PC-3 (cell line): Measurements from ENCODE around the gene ARHGEF4. TPM values are rescaled to one million over a fixed set of nuclear protein-coding genes. Genes with fewer than 3 reads are reported as not detected.
A peak's percentile ranks its signal among the peaks of the same experiment; 100 is the strongest.

Experiments used
- ATAC-seq: fragments of 200-7000 bp; cut with Tn5 transposase; 2 replicates; pipeline ENCODE4 v1.9.1; 2020; ENCODE audit warnings: mild to moderate bottlenecking, moderate library complexity
- BruUV-seq: library from RNA; stranded (reverse); fragments of 400-500 nt; replicated peaks from 2 replicates; lab custom pipeline; 2021; lab: Mats Ljungman, UMichigan
- CTCF ChIA-PET: fragments of 300-600 bp; sonication (Branson Sonifier 250); formaldehyde crosslinking; loops from one replicate; lab custom pipeline; 2022; ENCODE audit warnings: antibody characterized with exemption; lab: Charles Lee
- POLR2A ChIA-PET: fragments of 300-600 bp; sonication (Branson Sonifier 250); formaldehyde crosslinking; loops from one replicate; lab custom pipeline; 2022; ENCODE audit warnings: antibody characterized with exemption; ENCODE audit not compliant: unreplicated experiment; lab: Charles Lee
- DNase-seq: peaks from one replicate; pipeline ENCODE4 v3.0.0-alpha.2; 2015
- H2AFZ ChIP-seq: fragments of 300-600 bp; sonication (generic); 2 replicates; pipeline ENCODE4 v1.6.0; 2016; ENCODE audit warnings: antibody characterized with exemption, low read length
- H3F3A ChIP-seq: fragments of 300-600 bp; sonication (generic); one replicate; pipeline ENCODE4 v1.6.0; 2017; ENCODE audit warnings: antibody characterized with exemption, low read length, control low read depth, mild to moderate bottlenecking; ENCODE audit not compliant: unreplicated experiment
- H3K27ac ChIP-seq: fragments of 300-600 bp; sonication (generic); 2 replicates; pipeline ENCODE4 v1.5.1; 2016; ENCODE audit warnings: mild to moderate bottlenecking, low read length
- H3K27me3 ChIP-seq: fragments of 300-600 bp; sonication (generic); 2 replicates; pipeline ENCODE4 v1.6.1; 2016; ENCODE audit warnings: low read length, mixed read lengths
- H3K36me3 ChIP-seq: fragments of 300-600 bp; sonication (generic); 2 replicates; pipeline ENCODE4 v1.6.1; 2016; ENCODE audit warnings: low read depth, mixed run types, low read length, mixed read lengths
- H3K4me1 ChIP-seq: fragments of 300-600 bp; sonication (generic); 2 replicates; pipeline ENCODE4 v1.5.1; 2016; ENCODE audit warnings: low read length; ENCODE audit not compliant: insufficient read depth
- H3K4me2 ChIP-seq: fragments of 300-600 bp; sonication (generic); 2 replicates; pipeline ENCODE4 v1.6.0; 2016; ENCODE audit warnings: low read length
- H3K4me3 ChIP-seq: fragments of 300-600 bp; sonication (generic); 2 replicates; pipeline ENCODE4 v1.5.1; 2016; ENCODE audit warnings: mild to moderate bottlenecking, low read length, mixed read lengths
- H3K79me2 ChIP-seq: fragments of 300-600 bp; sonication (generic); 2 replicates; pipeline ENCODE4 v1.6.1; 2017; ENCODE audit warnings: low read length, mixed read lengths
- H3K9ac ChIP-seq: fragments of 300-600 bp; sonication (generic); 2 replicates; pipeline ENCODE4 v1.6.0; 2016; ENCODE audit warnings: mild to moderate bottlenecking, low read length
- H3K9me2 ChIP-seq: fragments of 300-600 bp; sonication (generic); replicated peaks from 2 replicates; pipeline ENCODE4 v1.6.1; 2016; ENCODE audit warnings: mixed run types, low read length, mixed read lengths
- H3K9me3 ChIP-seq: fragments of 300-600 bp; sonication (generic); 2 replicates; pipeline ENCODE4 v1.6.1; 2016; ENCODE audit warnings: low read length, mixed read lengths
- H4K20me1 ChIP-seq: fragments of 300-600 bp; sonication (generic); 2 replicates; pipeline ENCODE4 v1.6.1; 2016; ENCODE audit warnings: low read length, mixed read lengths
- CTCF ChIP-seq: fragments of 300-600 bp; sonication (generic); conservative IDR thresholded peaks from 2 replicates; pipeline ENCODE4 v1.5.1; 2017; ENCODE audit warnings: antibody characterized with exemption, low read depth, mild to moderate bottlenecking, low read length
- EZH2 ChIP-seq: fragments of 300-600 bp; sonication (generic); IDR thresholded peaks from one replicate; pipeline ENCODE4 v1.6.1; 2017; ENCODE audit warnings: antibody characterized with exemption, mild to moderate bottlenecking, low read length; ENCODE audit not compliant: unreplicated experiment
- EZH2phosphoT487 ChIP-seq: fragments of 300-600 bp; sonication (generic); IDR thresholded peaks from 2 replicates; pipeline ENCODE4 v1.6.1; 2018; ENCODE audit warnings: mild to moderate bottlenecking, antibody characterized with exemption, low read length, borderline replicate concordance
- intact Hi-C: fragments of 100-400 bp; cut with micrococcal nuclease; formaldehyde crosslinking; loops from 2 replicates; pipeline ENCODE4 v1.9.0; 2023
- total RNA-seq: library from RNA; depleted of rRNA; stranded (reverse); fragments of >200 nt; gene quantifications from 2 replicates; pipeline ENCODE4 v1.2.3, GENCODE V29; 2014

ARHGEF4 gene
- total RNA-seq, 1 experiment from 2014 or later = 21.5 TPM

DNA sequence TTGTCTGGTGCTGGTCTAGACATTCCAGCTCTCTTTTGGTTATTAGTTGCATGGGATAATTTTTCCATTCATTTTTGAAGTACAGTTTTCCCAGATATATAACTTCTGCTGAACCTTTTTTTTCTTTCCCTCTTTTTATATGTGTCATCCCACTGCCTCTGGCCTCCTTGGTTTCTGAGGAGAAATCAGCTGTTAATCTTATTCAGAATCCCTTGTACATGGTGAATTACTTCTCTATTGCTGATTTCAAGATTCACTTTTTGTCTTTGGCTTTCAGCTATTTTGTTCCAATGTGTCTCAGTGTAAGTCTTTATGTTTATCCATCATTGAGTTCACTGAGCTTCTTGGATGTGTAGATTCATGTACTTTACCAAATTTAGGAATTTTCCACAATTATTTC, 99.7 kb downstream of the ARHGEF4 start:
- Histone ChIP-seq H3K4me1 (no peaks in the 10 kb centered on the region), H3K27me3 (no peaks in the 10 kb centered on the region), H4K20me1 (no peaks in the 10 kb centered on the region), H3K9ac (no peak overlapping the region), H2AFZ (no peak overlapping the region), H3F3A (no peaks in the 10 kb centered on the region), H3K4me2 (no peak overlapping the region), H3K9me3 (no peaks in the 10 kb centered on the region), H3K4me3 (no peak overlapping the region), H3K27ac (no peak overlapping the region), H3K79me2 (no peaks in the 10 kb centered on the region), H3K9me2 (no peaks in the 10 kb centered on the region), H3K36me3 (peaks cover 6% of the 10 kb centered on the region; the same call in 1 of the 2 replicates)
- ChIA-PET POLR2A (no interaction called here), CTCF (no interaction called here)
- TF ChIP-seq EZH2phosphoT487 = no peak
- no peak for TF ChIP-seq CTCF
- TF ChIP-seq EZH2 = no peak
- ATAC-seq (no peak), DNase-seq (no peak)
- BruUV-seq = no TSS peak
- intact Hi-C loops = no loop called here

GRCh38 chr2:130947967-130948366, 111.3 kb downstream of the ARHGEF4 start:
- H3K27me3 ChIP-seq = no peaks in the 10 kb centered on the region
- ChIA-PET CTCF (no interaction called here), POLR2A (no interaction called here)
- no peaks in the 10 kb centered on the region for H3K9me2 ChIP-seq
- peaks cover 6% of the 10 kb centered on the region; the same call in 1 of the 2 replicates for H3K36me3 ChIP-seq
- no peaks in the 10 kb centered on the region for H4K20me1 ChIP-seq
- no peaks in the 10 kb centered on the region for H3K4me1 ChIP-seq
- no peak overlapping the region for H2AFZ ChIP-seq
- H3K4me2 ChIP-seq = no peak overlapping the region
- DNase-seq (no peak), ATAC-seq (no peak)
- no peaks in the 10 kb centered on the region for H3K79me2 ChIP-seq
- TF ChIP-seq CTCF (no peak), EZH2phosphoT487 (no peak), EZH2 (no peak)
- no peak overlapping the region for H3K9ac ChIP-seq
- H3K4me3 ChIP-seq = no peak overlapping the region
- no TSS peak for BruUV-seq
- H3K9me3 ChIP-seq = peaks cover 6% of the 10 kb centered on the region
- H3F3A ChIP-seq = no peaks in the 10 kb centered on the region
- H3K27ac ChIP-seq = no peak overlapping the region
- intact Hi-C loops = no loop called here

- DNase-seq = peak; percentile 32
- no peaks in the 10 kb centered on the region for H4K20me1 ChIP-seq
- no TSS peak for BruUV-seq
- no peak overlapping the region for H3K4me3 ChIP-seq
- no peak overlapping the region for H3K9ac ChIP-seq
- H3K27me3 ChIP-seq = no peaks in the 10 kb centered on the region
- no peaks in the 10 kb centered on the region; the same call in 1 of the 2 replicates for H3K36me3 ChIP-seq
- H2AFZ ChIP-seq = no peak overlapping the region
- POLR2A ChIA-PET = no interaction called here
- no peak for TF ChIP-seq EZH2
- H3K4me1 ChIP-seq = no peaks in the 10 kb centered on the region
- intact Hi-C loops = loop anchor here (2.0 kb wide), 1 partner anchor 45 kb away; no protein-coding TSS in a partner anchor
- no peak for ATAC-seq
- H3K79me2 ChIP-seq = no peaks in the 10 kb centered on the region
- no peaks in the 10 kb centered on the region for H3F3A ChIP-seq
- H3K27ac ChIP-seq = no peak overlapping the region
- H3K4me2 ChIP-seq = no peak overlapping the region
- 0 out of 2 replicates have a peak, but pooled peaks cover 3% of the 10 kb centered on the region for H3K9me3 ChIP-seq
- CTCF ChIA-PET = no interaction called here
- H3K9me2 ChIP-seq = no peaks in the 10 kb centered on the region
These were observed 113.2 kb downstream of the ARHGEF4 start for GRCh38 chr2:130949954-130950353.
